ENCODE data around the gene RASSF5. TPM values are rescaled to one million over a fixed set of nuclear protein-coding genes. Genes with fewer than 3 reads are reported as not detected.

RASSF5 gene
- polyA plus RNA-seq, 2 of the 4 experiments (the other 2 are of a cell fraction), result 2.0 to 2.2 TPM

- 75% methylated on average over 48 of the region's 48 CpGs for WGBS (ENCODE audit: missing lambda C conversion rate)
- Histone ChIP-seq H3K4me1 (peaks cover 17% of the 10 kb centered on the region), H3K27ac (peak overlapping the region; percentile 19 to 85; a peak in 4 of 6 replicates), H3K9me3 (no peaks in the 10 kb centered on the region), H3K4me3 (peak overlapping the region; percentile 55), H3K4me2 (peak overlapping the region; percentile 94)
- ChIA-PET CTCF (interaction anchor here (0.6 to 10.1 kb wide), 18 partner anchors 11 to 476 kb away, joined by 3 to 121 read pairs (median 3); no protein-coding TSS in a partner anchor), POLR2A (interaction anchor here (0.9 kb wide), 2 partner anchors 10 to 106 kb away, joined by 3 read pairs; partner anchors contain the start of gene EIF2D)
- FAIRE-seq, result no peak
- no peak; a peak in 1 of 6 replicates for ATAC-seq
- TF ChIP-seq USF2 (IDR thresholded peaks at IDR 0.05), result no peak
- no peak for TF ChIP-seq MAX (IDR thresholded peaks at IDR 0.05)
- no peak for TF ChIP-seq EHMT2 (IDR thresholded peaks at IDR 0.05; ENCODE audit: low read depth)
- TF ChIP-seq HOXB13 (CRISPR knock-in tag; IDR thresholded peaks at IDR 0.05; ENCODE audit: low read depth), result no peak
- TF ChIP-seq PBX3 (IDR thresholded peaks at IDR 0.05), result no peak
- TF ChIP-seq BCL3 (IDR thresholded peaks at IDR 0.05), result no peak
- no peak for TF ChIP-seq NPAS2 (CRISPR knock-in tag; IDR thresholded peaks at IDR 0.05; ENCODE audit: borderline replicate concordance)
- no peak for TF ChIP-seq ELK1 (IDR thresholded peaks at IDR 0.05; ENCODE audit: low read depth, low read length)
- no peak for TF ChIP-seq PHF8 (IDR thresholded peaks at IDR 0.05; ENCODE audit: borderline replicate concordance, low read depth)
- no peak for TF ChIP-seq EHF (CRISPR knock-in tag; IDR thresholded peaks at IDR 0.05)
- TF ChIP-seq JUNB (IDR thresholded peaks at IDR 0.05), result no peak
- TF ChIP-seq E2F6 (IDR thresholded peaks at IDR 0.05; ENCODE audit: borderline replicate concordance, low read depth), result no peak
- no peak for TF ChIP-seq KDM5A (IDR thresholded peaks at IDR 0.05)
- no peak for TF ChIP-seq GATA3 (IDR thresholded peaks at IDR 0.05; ENCODE audit: borderline replicate concordance)
- no peak for TF ChIP-seq POLR2AphosphoS2 (conservative IDR thresholded peaks at IDR 0.05; ENCODE audit: low read length)
- TF ChIP-seq ZC3H11A (IDR thresholded peaks at IDR 0.05), result no peak
- no peak for TF ChIP-seq RCOR1 (IDR thresholded peaks at IDR 0.05; ENCODE audit: low read depth, low read length)
- TF ChIP-seq JUN (IDR thresholded peaks at IDR 0.05), result no peak
- TF ChIP-seq POLR2A (IDR thresholded peaks at IDR 0.05; ENCODE audit: low read length), result no peak
- no peak for DNase-seq (ENCODE audit: low read depth in 1 of 2, low spot score in 1 of 2)
These were observed 687 bp upstream of the RASSF5 start for GRCh38 chr1:206506405-206507283.

GRCh38 chr1:206508130-206508889 lies 979 bp downstream of the RASSF5 start:
- WGBS (ENCODE audit: missing lambda C conversion rate), result 71% methylated on average over 14 of the region's 15 CpGs
- DNase-seq (ENCODE audit: low read depth in 1 of 2, low spot score in 1 of 2) (no peak), FAIRE-seq (no peak), ATAC-seq (no peak)
- Histone ChIP-seq H3K4me1 (peaks cover 19% of the 10 kb centered on the region), H3K4me2 (peak overlapping the region; percentile 94), H3K9me3 (no peaks in the 10 kb centered on the region), H3K27ac (no peak overlapping the region; a peak in 1 of 6 replicates), H3K4me3 (peak overlapping the region; percentile 55; the same call in 2 of the 3 replicates)
- ChIA-PET POLR2A (no interaction called here), CTCF (interaction anchor here (1.1 to 1.5 kb wide), 3 partner anchors 10 to 13 kb away, joined by 4 to 6 read pairs (median 4); no protein-coding TSS in a partner anchor)
- no peak for TF ChIP-seq CTCF (IDR thresholded peaks at IDR 0.05)
- no peak for TF ChIP-seq NR3C1 (IDR thresholded peaks at IDR 0.05)
- TF ChIP-seq GATA3 (IDR thresholded peaks at IDR 0.05; ENCODE audit: borderline replicate concordance), result no peak
- TF ChIP-seq POLR2AphosphoS2 (conservative IDR thresholded peaks at IDR 0.05; ENCODE audit: low read length), result no peak
- no peak for TF ChIP-seq JUNB (IDR thresholded peaks at IDR 0.05)
- no peak for TF ChIP-seq HOXB5 (CRISPR knock-in tag; IDR thresholded peaks at IDR 0.05)
- TF ChIP-seq MAX (IDR thresholded peaks at IDR 0.05), result no peak
- TF ChIP-seq FOSB (CRISPR knock-in tag; IDR thresholded peaks at IDR 0.05), result no peak
- TF ChIP-seq BCL3 (IDR thresholded peaks at IDR 0.05), result no peak
- TF ChIP-seq SMC3 (IDR thresholded peaks at IDR 0.05), result no peak
- no peak for TF ChIP-seq MAZ (IDR thresholded peaks at IDR 0.05; ENCODE audit: borderline replicate concordance, low read depth, low read length)
- TF ChIP-seq EP300 (IDR thresholded peaks at IDR 0.05), result no peak
